MM.1S (cell line): Measurements from ENCODE around the gene CYGB.
A peak's percentile ranks its signal among the peaks of the same experiment; 100 is the strongest.

ENCODE experiments used
- DNase-seq: peaks from one replicate; pipeline ENCODE4 v3.0.0-alpha.2; 2015
- H2AFZ ChIP-seq: fragments of 300-600 bp; sonication (generic); 2 replicates; pipeline ENCODE4 v1.6.0; 2016; ENCODE audit warnings: antibody characterized with exemption, low read length
- H3F3A ChIP-seq: fragments of 300-600 bp; sonication (generic); 2 replicates; pipeline ENCODE4 v1.6.1; 2016; ENCODE audit warnings: mild to moderate bottlenecking, antibody characterized with exemption, low read length, moderate library complexity, mixed read lengths; ENCODE audit not compliant: insufficient read depth
- H3K27ac ChIP-seq: fragments of 300-600 bp; sonication (generic); 2 replicates; pipeline ENCODE4 v1.5.1; 2016; ENCODE audit warnings: mild to moderate bottlenecking, low read length
- H3K27me3 ChIP-seq: fragments of 300-600 bp; sonication (generic); replicated peaks from 2 replicates; pipeline ENCODE4 v1.6.0; 2016; ENCODE audit warnings: low read length; ENCODE audit not compliant: insufficient read depth
- H3K36me3 ChIP-seq: fragments of 300-600 bp; sonication (generic); replicated peaks from 2 replicates; pipeline ENCODE4 v1.6.1; 2016; ENCODE audit warnings: mild to moderate bottlenecking, low read length, mixed read lengths; ENCODE audit not compliant: insufficient read depth
- H3K4me1 ChIP-seq: fragments of 300-600 bp; sonication (generic); 2 replicates; pipeline ENCODE4 v1.6.1; 2016; ENCODE audit warnings: low read length, mixed read lengths
- H3K4me2 ChIP-seq: fragments of 300-600 bp; sonication (generic); 2 replicates; pipeline ENCODE4 v1.6.0; 2016; ENCODE audit warnings: low read depth, low read length
- H3K4me3 ChIP-seq: fragments of 300-600 bp; sonication (generic); 2 replicates; pipeline ENCODE4 v1.5.1; 2016; ENCODE audit warnings: low read length, mixed read lengths
- H3K79me2 ChIP-seq: fragments of 300-600 bp; sonication (generic); 2 replicates; pipeline ENCODE4 v1.6.1; 2016; ENCODE audit warnings: mixed run types, low read length, mixed read lengths
- H3K9ac ChIP-seq: fragments of 300-600 bp; sonication (generic); 2 replicates; pipeline ENCODE4 v1.6.1; 2016; ENCODE audit warnings: low read length, mixed read lengths
- H3K9me2 ChIP-seq: fragments of 300-600 bp; sonication (generic); replicated peaks from 2 replicates; pipeline ENCODE4 v1.6.1; 2016; ENCODE audit warnings: mild to moderate bottlenecking, low read length, mixed read lengths; ENCODE audit not compliant: insufficient read depth
- H3K9me3 ChIP-seq: fragments of 300-600 bp; sonication (generic); replicated peaks from 2 replicates; pipeline ENCODE4 v1.6.1; 2016; ENCODE audit warnings: mild to moderate bottlenecking, low read length, mixed read lengths; ENCODE audit not compliant: insufficient read depth
- H4K20me1 ChIP-seq: fragments of 300-600 bp; sonication (generic); 2 replicates; pipeline ENCODE4 v1.6.1; 2016; ENCODE audit warnings: mild to moderate bottlenecking, low read length, moderate library complexity, mixed read lengths; ENCODE audit not compliant: insufficient read depth
- CTCF ChIP-seq: fragments of 300-600 bp; sonication (generic); IDR thresholded peaks from 2 replicates; pipeline ENCODE4 v1.5.1; 2016; ENCODE audit warnings: antibody characterized with exemption, low read length, mixed read lengths
- EZH2 ChIP-seq: fragments of 300-600 bp; sonication (generic); optimal IDR thresholded peaks from 2 replicates; pipeline ENCODE3; 2017; ENCODE audit warnings: low read depth, mild to moderate bottlenecking, antibody characterized with exemption, low read length, mixed read lengths
- EZH2phosphoT487 ChIP-seq: fragments of 300-600 bp; sonication (generic); IDR thresholded peaks from 2 replicates; pipeline ENCODE4 v1.6.1; 2018; ENCODE audit warnings: antibody characterized with exemption, low read length

CYGB gene

GRCh38 chr17:76537578-76538280, at the start of gene CYGB:
Gene CYGB, minus strand, starts transcription at chr17:76537709. Its CDS starts 167 bp downstream, at chr17:76537542.
- Histone ChIP-seq H3K27ac (no peak within 1 kb of the TSS), H3K79me2 (no peaks in the 10 kb centered on the region), H2AFZ (no peak within 1 kb of the TSS), H3F3A (no peaks in the 10 kb centered on the region), H3K9me2 (no peaks in the 10 kb centered on the region), H3K27me3 (peaks cover 80% of the 10 kb centered on the region), H3K9me3 (no peaks in the 10 kb centered on the region), H3K9ac (no peak within 1 kb of the TSS), H4K20me1 (no peaks in the 10 kb centered on the region), H3K36me3 (no peaks in the 10 kb centered on the region), H3K4me2 (no peak within 1 kb of the TSS), H3K4me1 (no peaks in the 10 kb centered on the region), H3K4me3 (no peak within 1 kb of the TSS)
- TF ChIP-seq EZH2phosphoT487: no peak
- no peak for TF ChIP-seq EZH2
- no peak for TF ChIP-seq CTCF
- no peak for DNase-seq

GRCh38 chr17:76586741-76587487, 49.4 kb upstream of the CYGB start:
- H3F3A ChIP-seq: no peaks in the 10 kb centered on the region
- no peaks in the 10 kb centered on the region for H3K79me2 ChIP-seq
- peaks cover 76% of the 10 kb centered on the region for H3K27me3 ChIP-seq
- H3K9ac ChIP-seq: no peak overlapping the region
- H3K9me2 ChIP-seq: no peaks in the 10 kb centered on the region
- H3K9me3 ChIP-seq: no peaks in the 10 kb centered on the region
- no peak overlapping the region for H3K4me3 ChIP-seq
- H4K20me1 ChIP-seq: no peaks in the 10 kb centered on the region
- H2AFZ ChIP-seq: no peak overlapping the region
- H3K4me2 ChIP-seq: no peak overlapping the region
- 0 out of 2 replicates have a peak, but pooled peaks cover 3% of the 10 kb centered on the region for H3K4me1 ChIP-seq
- TF ChIP-seq EZH2 (no peak), CTCF (no peak), EZH2phosphoT487 (no peak)
- H3K36me3 ChIP-seq: no peaks in the 10 kb centered on the region
- H3K27ac ChIP-seq: no peak overlapping the region
- no peak for DNase-seq

- H3K9ac ChIP-seq: no peak within 1 kb of the TSS
- peaks cover 68% of the 10 kb centered on the region for H3K27me3 ChIP-seq
- no peak for DNase-seq
- H3K9me2 ChIP-seq: no peaks in the 10 kb centered on the region
- no peaks in the 10 kb centered on the region for H3F3A ChIP-seq
- H3K4me3 ChIP-seq: no peak within 1 kb of the TSS
- no peaks in the 10 kb centered on the region for H3K9me3 ChIP-seq
- H3K4me2 ChIP-seq: peak within 1 kb of the TSS; percentile 27; the same call in 1 of the 2 replicates
- no peak for TF ChIP-seq EZH2phosphoT487
- peak; percentile 78 for TF ChIP-seq EZH2
- H4K20me1 ChIP-seq: no peaks in the 10 kb centered on the region
- no peaks in the 10 kb centered on the region for H3K36me3 ChIP-seq
- no peaks in the 10 kb centered on the region for H3K79me2 ChIP-seq
- H3K4me1 ChIP-seq: 0 out of 2 replicates have a peak, but pooled peaks cover 3% of the 10 kb centered on the region
- no peak within 1 kb of the TSS for H2AFZ ChIP-seq
- H3K27ac ChIP-seq: no peak within 1 kb of the TSS
These were observed 48.4 kb upstream of the CYGB start, which contains the start of gene ST6GALNAC2 for GRCh38 chr17:76585649-76586593. Gene ST6GALNAC2, minus strand, starts transcription at chr17:76585860. Its CDS starts 52 bp downstream, at chr17:76585808.
